ENCODE data around the gene MFSD2A.

DNA sequence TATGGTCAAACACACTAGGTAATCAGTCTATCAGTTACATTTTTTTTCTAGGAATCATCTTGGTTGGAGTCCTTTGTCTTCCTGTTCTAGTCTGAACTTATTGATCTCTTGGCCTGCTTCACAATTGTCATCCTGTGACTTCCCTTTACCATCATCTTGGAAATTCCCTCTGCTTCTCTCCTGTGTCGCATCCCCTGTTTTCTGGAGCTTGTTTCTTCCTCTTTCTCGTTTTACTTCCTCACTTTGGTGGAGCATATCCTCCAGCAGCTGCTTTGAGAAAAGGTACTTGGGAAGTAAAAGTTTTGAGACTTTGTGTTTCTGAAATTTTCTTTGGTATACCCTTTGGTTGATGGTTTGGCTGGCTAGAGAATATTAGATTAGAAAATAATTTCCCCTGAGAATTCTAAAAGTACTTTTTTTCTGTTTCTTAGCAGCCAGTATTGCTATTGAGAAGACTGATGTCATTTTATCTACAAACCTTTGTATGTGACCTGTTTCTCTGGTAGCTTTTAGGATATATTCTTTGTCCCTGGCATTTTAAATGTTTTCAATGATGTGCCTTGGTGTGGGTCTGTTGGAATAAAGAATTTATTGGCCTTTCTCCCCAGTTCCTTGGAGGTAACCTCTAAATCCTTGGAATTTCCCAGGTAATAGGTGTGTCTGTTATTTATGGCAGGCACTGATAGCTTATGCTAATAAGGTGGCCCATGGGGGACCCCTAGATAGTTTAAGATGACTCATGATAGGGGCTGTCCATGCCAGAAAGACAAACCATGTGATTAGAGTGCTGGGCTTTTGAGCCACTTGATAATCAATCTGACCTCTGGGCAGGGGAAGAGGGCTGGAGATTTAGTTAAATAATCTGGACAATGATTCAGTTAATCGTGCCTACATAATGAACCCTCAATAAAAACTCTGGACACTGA, 47.2 kb upstream of the MFSD2A start:
- TF ChIP-seq, protein P1, sequence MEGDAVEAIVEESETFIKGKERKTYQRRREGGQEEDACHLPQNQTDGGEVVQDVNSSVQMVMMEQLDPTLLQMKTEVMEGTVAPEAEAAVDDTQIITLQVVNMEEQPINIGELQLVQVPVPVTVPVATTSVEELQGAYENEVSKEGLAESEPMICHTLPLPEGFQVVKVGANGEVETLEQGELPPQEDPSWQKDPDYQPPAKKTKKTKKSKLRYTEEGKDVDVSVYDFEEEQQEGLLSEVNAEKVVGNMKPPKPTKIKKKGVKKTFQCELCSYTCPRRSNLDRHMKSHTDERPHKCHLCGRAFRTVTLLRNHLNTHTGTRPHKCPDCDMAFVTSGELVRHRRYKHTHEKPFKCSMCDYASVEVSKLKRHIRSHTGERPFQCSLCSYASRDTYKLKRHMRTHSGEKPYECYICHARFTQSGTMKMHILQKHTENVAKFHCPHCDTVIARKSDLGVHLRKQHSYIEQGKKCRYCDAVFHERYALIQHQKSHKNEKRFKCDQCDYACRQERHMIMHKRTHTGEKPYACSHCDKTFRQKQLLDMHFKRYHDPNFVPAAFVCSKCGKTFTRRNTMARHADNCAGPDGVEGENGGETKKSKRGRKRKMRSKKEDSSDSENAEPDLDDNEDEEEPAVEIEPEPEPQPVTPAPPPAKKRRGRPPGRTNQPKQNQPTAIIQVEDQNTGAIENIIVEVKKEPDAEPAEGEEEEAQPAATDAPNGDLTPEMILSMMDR (IDR thresholded peaks at IDR 0.05), result no peak
- TF ChIP-seq EZH2 (IDR thresholded peaks at IDR 0.05), result no peak
